ENCODE data around the gene SPTLC1. TPM values are rescaled to one million over a fixed set of nuclear protein-coding genes. Genes with fewer than 3 reads are reported as not detected.

Gene SPTLC1
- total and polyA plus RNA-seq, 4 donors = 22.7 to 52.2 (median 43.9) TPM

DNA sequence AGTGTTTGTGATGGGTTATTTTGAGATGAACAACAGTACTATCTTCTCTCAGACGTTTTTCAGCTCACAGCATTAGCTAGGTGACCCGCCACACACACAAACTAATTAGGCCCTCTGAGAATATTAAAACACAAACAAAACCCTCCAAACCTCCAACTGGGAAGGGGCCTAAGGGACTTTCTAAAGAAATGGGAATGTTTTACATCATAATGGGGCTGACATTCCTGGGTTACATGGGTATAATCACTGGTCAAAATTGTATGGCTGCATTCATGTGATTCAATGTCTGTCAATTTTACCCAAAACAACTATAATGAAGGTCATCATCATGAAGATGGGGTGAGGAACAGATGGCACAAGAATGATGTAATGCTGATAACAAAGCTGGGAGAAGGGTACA lies 59.6 kb downstream of the SPTLC1 start:
- Histone ChIP-seq H3K27me3 (ENCODE audit: control insufficient read depth in 1 of 2, insufficient read depth in 2 of 2, low read length in 1 of 2) (no peaks in the 10 kb centered on the region), H3K4me3 (ENCODE audit: low read length in 2 of 2) (no peak overlapping the region), H3K36me3 (ENCODE audit: control insufficient read depth in 1 of 2, insufficient read depth in 2 of 2, low read length in 1 of 2) (peaks cover 0 to 5% of the 10 kb centered on the region in 2 donors), H3K4me1 (ENCODE audit: control insufficient read depth in 1 of 2, insufficient read depth in 2 of 2, low read length in 2 of 2) (no peaks in the 10 kb centered on the region), H3K9me3 (ENCODE audit: control insufficient read depth, low read length) (no peaks in the 10 kb centered on the region), H3K27ac (ENCODE audit: low read depth in 1 of 2, low read length in 2 of 2) (no peak overlapping the region)
- intact Hi-C loops (cut with DNase I) = no loop called here
- WGBS, 2 donors = 67% methylated on average over 2 of the region's 2 CpGs
- no peak for ATAC-seq (ENCODE audit: low FRiP score)
- DNase-seq = no peak

DNA sequence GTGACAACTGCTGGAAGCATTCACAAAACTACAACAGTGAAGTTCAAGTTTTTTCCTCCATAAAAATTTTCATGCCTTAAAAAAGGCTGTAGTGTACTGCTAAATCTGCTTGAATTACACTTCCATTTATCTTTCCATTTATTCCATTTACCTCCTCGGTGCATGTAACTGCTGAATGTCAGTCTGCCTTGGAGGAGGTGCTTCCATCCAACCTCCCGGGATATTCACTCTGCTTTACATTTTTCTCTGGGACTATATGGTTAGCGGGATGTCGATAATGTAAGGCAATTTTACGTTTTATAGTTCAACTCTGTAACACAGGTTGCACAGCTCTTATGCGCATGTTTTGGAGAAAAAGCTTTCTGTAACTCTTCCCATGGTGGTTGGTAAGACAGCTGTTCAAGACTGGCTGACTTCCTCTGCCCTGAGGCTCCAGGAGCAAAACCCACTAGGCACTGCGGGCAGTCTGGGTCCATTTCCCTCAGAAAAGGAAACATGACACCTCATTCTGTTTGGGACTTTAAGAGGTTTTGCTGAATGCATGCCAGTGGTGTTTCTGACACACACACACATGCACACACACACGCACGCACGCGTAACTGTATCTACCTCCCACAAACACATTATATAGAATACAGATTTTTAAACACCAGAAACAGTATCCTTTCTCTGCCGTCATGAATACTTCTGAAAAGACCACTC lies 66.1 kb downstream of the SPTLC1 start:
- Histone ChIP-seq H3K9me3 (ENCODE audit: control insufficient read depth, low read length) (no peaks in the 10 kb centered on the region), H3K27me3 (ENCODE audit: control insufficient read depth in 1 of 2, insufficient read depth in 2 of 2, low read length in 1 of 2) (no peaks in the 10 kb centered on the region), H3K4me3 (ENCODE audit: low read length in 2 of 2) (no peak overlapping the region), H3K27ac (ENCODE audit: low read depth in 1 of 2, low read length in 2 of 2) (no peak overlapping the region), H3K36me3 (ENCODE audit: control insufficient read depth in 1 of 2, insufficient read depth in 2 of 2, low read length in 1 of 2) (peaks cover 10 to 15% of the 10 kb centered on the region in 2 donors), H3K4me1 (ENCODE audit: control insufficient read depth in 1 of 2, insufficient read depth in 2 of 2, low read length in 2 of 2) (no peaks in the 10 kb centered on the region)
- ATAC-seq (ENCODE audit: low FRiP score) (no peak), DNase-seq (no peak)
- intact Hi-C loops (cut with DNase I) = no loop called here
- WGBS, 2 donors = 85 to 89% methylated on average over 12 of the region's 12 CpGs

DNA sequence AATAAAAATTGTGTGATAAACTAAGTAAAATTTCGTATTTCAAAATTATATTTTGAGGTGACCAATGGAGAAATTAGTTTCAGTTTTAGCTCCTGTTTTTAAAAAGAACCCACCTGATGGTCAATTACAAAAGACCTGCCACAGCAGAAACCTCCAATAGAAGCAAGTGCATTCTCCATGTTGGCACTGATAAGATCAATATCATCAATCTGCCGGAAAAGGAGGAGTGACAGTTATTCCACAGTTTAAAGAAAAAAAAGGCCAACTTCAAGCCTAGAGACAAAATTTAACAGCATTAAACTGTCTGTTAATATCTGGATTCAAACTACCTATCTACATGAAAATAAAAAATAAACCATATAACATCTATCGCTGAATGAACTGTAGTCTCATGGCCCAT lies 67.7 kb downstream of the SPTLC1 start:
- Histone ChIP-seq H3K4me1 (ENCODE audit: control insufficient read depth in 1 of 2, insufficient read depth in 2 of 2, low read length in 2 of 2) (no peaks in the 10 kb centered on the region), H3K4me3 (ENCODE audit: low read length in 2 of 2) (no peak overlapping the region), H3K36me3 (ENCODE audit: control insufficient read depth in 1 of 2, insufficient read depth in 2 of 2, low read length in 1 of 2) (peaks cover 13 to 21% of the 10 kb centered on the region in 2 donors), H3K27me3 (ENCODE audit: control insufficient read depth in 1 of 2, insufficient read depth in 2 of 2, low read length in 1 of 2) (no peaks in the 10 kb centered on the region), H3K27ac (ENCODE audit: low read depth in 1 of 2, low read length in 2 of 2) (no peak overlapping the region), H3K9me3 (ENCODE audit: control insufficient read depth, low read length) (peaks cover 3% of the 10 kb centered on the region)
- intact Hi-C loops (cut with DNase I) = no loop called here
- 94 to 98% methylated on average over 3 of the region's 3 CpGs for WGBS, 2 donors
- DNase-seq (no peak), ATAC-seq (ENCODE audit: low FRiP score) (no peak)

DNA sequence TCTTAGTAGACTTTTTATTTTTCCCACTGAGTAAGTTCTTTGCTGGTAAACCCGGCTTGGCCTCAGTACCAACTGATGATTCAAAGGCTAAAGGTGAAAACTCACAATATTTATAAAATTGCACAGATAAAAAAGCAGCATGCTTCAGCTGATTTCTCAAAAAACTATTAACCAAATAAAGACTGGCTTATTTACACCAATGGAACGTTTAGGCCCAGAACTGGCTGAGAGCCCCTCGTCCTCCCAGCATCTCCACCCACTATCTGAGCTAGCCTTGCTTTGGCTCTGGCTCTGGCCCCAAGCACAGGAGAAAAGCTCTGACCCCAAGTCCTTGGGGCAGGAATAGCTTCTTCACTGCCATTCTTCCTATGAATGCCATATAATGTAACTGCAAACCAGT lies 68.5 kb downstream of the SPTLC1 start:
- Histone ChIP-seq H3K27me3 (ENCODE audit: control insufficient read depth in 1 of 2, insufficient read depth in 2 of 2, low read length in 1 of 2) (no peaks in the 10 kb centered on the region), H3K4me1 (ENCODE audit: control insufficient read depth in 1 of 2, insufficient read depth in 2 of 2, low read length in 2 of 2) (no peaks in the 10 kb centered on the region), H3K27ac (ENCODE audit: low read depth in 1 of 2, low read length in 2 of 2) (no peak overlapping the region), H3K36me3 (ENCODE audit: control insufficient read depth in 1 of 2, insufficient read depth in 2 of 2, low read length in 1 of 2) (peaks cover 13 to 21% of the 10 kb centered on the region in 2 donors), H3K4me3 (ENCODE audit: low read length in 2 of 2) (no peak overlapping the region), H3K9me3 (ENCODE audit: control insufficient read depth, low read length) (peaks cover 3% of the 10 kb centered on the region)
- WGBS, 2 donors = 80 to 84% methylated on average over 3 of the region's 3 CpGs
- ATAC-seq (ENCODE audit: low FRiP score) = no peak
- DNase-seq = no peak
- intact Hi-C loops (cut with DNase I) = no loop called here

DNA sequence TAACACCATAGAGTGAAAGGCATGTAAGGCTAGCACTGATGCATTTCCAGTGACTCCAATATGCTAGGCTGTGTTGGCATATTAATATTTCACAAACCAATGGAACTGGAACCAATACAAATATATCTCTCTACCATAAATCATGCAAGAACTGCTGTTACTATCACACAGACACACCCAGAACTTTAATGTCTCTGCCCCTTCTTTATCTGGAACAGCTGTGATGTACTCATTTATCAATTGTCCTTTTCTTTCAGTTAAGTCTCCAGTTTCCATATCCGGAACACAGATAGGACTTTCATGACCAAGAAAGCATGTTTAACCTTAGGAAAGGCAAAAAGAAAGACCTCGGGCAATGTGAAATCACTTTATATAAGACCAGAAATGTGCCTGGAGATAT lies 70.3 kb downstream of the SPTLC1 start:
- intact Hi-C loops (cut with DNase I) = no loop called here
- 95 to 97% methylated on average over 2 of the region's 2 CpGs for WGBS, 2 donors

DNA sequence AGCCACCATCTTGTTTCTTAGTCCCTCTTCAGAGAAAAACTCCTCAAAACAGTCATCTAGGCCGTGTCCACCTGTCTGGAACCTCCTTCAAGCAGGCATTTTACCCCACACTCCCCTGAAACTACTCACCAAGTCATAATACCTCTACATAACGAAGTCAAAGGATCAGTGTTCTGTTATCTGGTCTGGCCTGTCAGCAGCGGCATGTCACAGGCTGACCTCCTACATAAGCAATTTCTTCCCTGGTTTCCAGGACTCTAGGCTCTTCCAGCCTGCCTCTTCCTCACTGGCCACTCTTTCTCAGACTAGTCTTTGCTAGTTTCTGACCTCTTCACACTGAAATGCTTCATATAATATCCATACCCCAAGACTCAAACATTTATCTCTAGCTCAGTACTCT lies 72.2 kb downstream of the SPTLC1 start:
- Histone ChIP-seq H3K4me3 (ENCODE audit: low read length in 2 of 2) (no peak overlapping the region), H3K27me3 (ENCODE audit: control insufficient read depth in 1 of 2, insufficient read depth in 2 of 2, low read length in 1 of 2) (no peaks in the 10 kb centered on the region), H3K36me3 (ENCODE audit: control insufficient read depth in 1 of 2, insufficient read depth in 2 of 2, low read length in 1 of 2) (peaks cover 8 to 18% of the 10 kb centered on the region in 2 donors), H3K27ac (ENCODE audit: low read depth in 1 of 2, low read length in 2 of 2) (no peak overlapping the region), H3K4me1 (ENCODE audit: control insufficient read depth in 1 of 2, insufficient read depth in 2 of 2, low read length in 2 of 2) (no peaks in the 10 kb centered on the region), H3K9me3 (ENCODE audit: control insufficient read depth, low read length) (peaks cover 3% of the 10 kb centered on the region)
- intact Hi-C loops (cut with DNase I) = no loop called here
- ATAC-seq (ENCODE audit: low FRiP score) (no peak), DNase-seq (no peak)
- 96 to 97% methylated on average over 3 of the region's 3 CpGs for WGBS, 2 donors

More for the DNA sequence above, 70.3 kb downstream of the SPTLC1 start:
- Histone ChIP-seq H3K27me3 (ENCODE audit: control insufficient read depth in 1 of 2, insufficient read depth in 2 of 2, low read length in 1 of 2) (no peaks in the 10 kb centered on the region), H3K36me3 (ENCODE audit: control insufficient read depth in 1 of 2, insufficient read depth in 2 of 2, low read length in 1 of 2) (peaks cover 8 to 21% of the 10 kb centered on the region in 2 donors), H3K4me3 (ENCODE audit: low read length in 2 of 2) (no peak overlapping the region), H3K27ac (ENCODE audit: low read depth in 1 of 2, low read length in 2 of 2) (no peak overlapping the region), H3K4me1 (ENCODE audit: control insufficient read depth in 1 of 2, insufficient read depth in 2 of 2, low read length in 2 of 2) (no peaks in the 10 kb centered on the region), H3K9me3 (ENCODE audit: control insufficient read depth, low read length) (peaks cover 3% of the 10 kb centered on the region)
- ATAC-seq (ENCODE audit: low FRiP score) (no peak), DNase-seq (no peak)

DNA sequence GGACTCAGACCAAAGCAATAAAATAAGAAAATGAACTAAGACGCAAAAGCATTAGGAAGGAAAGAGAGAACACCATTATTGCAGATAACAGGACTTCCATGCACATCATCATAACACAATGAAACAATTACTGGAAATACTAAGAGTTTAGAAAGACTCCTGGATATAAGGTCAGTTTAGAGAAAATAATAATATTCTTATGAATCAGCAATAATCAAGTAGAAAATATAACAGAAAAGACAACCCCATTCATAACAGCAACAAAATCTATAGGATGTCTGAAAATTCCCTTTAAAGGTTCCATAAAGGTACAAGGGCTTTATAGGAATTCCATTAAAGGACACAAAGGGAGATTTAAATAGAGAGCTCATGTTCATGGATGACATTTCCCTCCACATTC lies 73.0 kb downstream of the SPTLC1 start:
- no peak overlapping the region for H3K27ac ChIP-seq (ENCODE audit: low read depth in 1 of 2, low read length in 2 of 2)
- ATAC-seq (ENCODE audit: low FRiP score) = no peak
- intact Hi-C loops (cut with DNase I) = no loop called here
- H3K4me1 ChIP-seq (ENCODE audit: control insufficient read depth in 1 of 2, insufficient read depth in 2 of 2, low read length in 2 of 2) = no peaks in the 10 kb centered on the region
- H3K9me3 ChIP-seq (ENCODE audit: control insufficient read depth, low read length) = peaks cover 3% of the 10 kb centered on the region
- H3K27me3 ChIP-seq (ENCODE audit: control insufficient read depth in 1 of 2, insufficient read depth in 2 of 2, low read length in 1 of 2) = no peaks in the 10 kb centered on the region
- H3K36me3 ChIP-seq (ENCODE audit: control insufficient read depth in 1 of 2, insufficient read depth in 2 of 2, low read length in 1 of 2) = peaks cover 8 to 19% of the 10 kb centered on the region in 2 donors
- no peak for DNase-seq
- 98 to 100% methylated on average over 1 of the region's 1 CpG for WGBS, 2 donors
- H3K4me3 ChIP-seq (ENCODE audit: low read length in 2 of 2) = no peak overlapping the region

DNA sequence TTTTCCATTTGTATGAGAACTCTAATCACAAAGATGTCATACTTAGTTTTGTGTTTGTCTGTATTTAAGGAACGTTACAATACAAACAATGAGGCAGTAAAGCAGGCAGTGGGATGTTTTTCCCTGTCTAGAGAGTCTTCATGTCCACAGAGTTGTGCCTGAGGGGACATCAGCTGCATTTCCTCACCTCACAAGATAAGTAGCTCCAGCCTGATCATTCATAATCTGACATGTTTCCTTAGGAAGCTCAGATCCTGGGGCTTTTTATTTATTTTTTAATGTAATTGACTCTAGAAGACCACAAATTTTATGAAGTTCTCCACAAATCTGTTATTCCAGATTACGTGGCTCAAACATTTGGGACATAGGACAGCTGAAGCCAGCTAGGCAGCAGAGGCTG lies 78.5 kb downstream of the SPTLC1 start:
- no peak overlapping the region for H3K4me3 ChIP-seq (ENCODE audit: low read length in 2 of 2)
- 84 to 88% methylated on average over 2 of the region's 2 CpGs for WGBS, 2 donors
- ATAC-seq (ENCODE audit: low FRiP score) (no peak), DNase-seq (no peak)
- H3K36me3 ChIP-seq (ENCODE audit: control insufficient read depth in 1 of 2, insufficient read depth in 2 of 2, low read length in 1 of 2) = peaks cover 3 to 19% of the 10 kb centered on the region in 2 donors
- intact Hi-C loops (cut with DNase I) = no loop called here
- no peaks in the 10 kb centered on the region for H3K27me3 ChIP-seq (ENCODE audit: control insufficient read depth in 1 of 2, insufficient read depth in 2 of 2, low read length in 1 of 2)
- H3K4me1 ChIP-seq (ENCODE audit: control insufficient read depth in 1 of 2, insufficient read depth in 2 of 2, low read length in 2 of 2) = no peaks in the 10 kb centered on the region
- H3K9me3 ChIP-seq (ENCODE audit: control insufficient read depth, low read length) = no peaks in the 10 kb centered on the region
- H3K27ac ChIP-seq (ENCODE audit: low read depth in 1 of 2, low read length in 2 of 2) = no peak overlapping the region

DNA sequence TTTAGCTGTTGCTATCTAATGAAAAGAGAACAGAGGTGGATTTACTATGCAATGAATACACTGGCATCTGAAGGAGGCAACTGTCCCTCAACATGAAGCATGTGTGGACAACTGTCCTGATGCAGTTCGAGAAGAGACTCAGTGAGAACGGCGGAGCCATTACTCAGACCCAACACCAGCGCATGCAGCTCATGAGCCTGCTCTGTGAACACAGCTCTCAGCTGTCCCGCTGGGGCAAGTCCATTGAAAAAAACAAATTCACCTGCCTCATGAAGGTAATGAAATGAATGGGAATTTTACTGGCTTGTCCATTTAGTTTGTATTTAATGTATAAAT lies 78.8 kb downstream of the SPTLC1 start:
- DNase-seq = no peak
- Histone ChIP-seq H3K36me3 (ENCODE audit: control insufficient read depth in 1 of 2, insufficient read depth in 2 of 2, low read length in 1 of 2) (peaks cover 3 to 19% of the 10 kb centered on the region in 2 donors), H3K4me1 (ENCODE audit: control insufficient read depth in 1 of 2, insufficient read depth in 2 of 2, low read length in 2 of 2) (no peaks in the 10 kb centered on the region), H3K27ac (ENCODE audit: low read depth in 1 of 2, low read length in 2 of 2) (no peak overlapping the region), H3K9me3 (ENCODE audit: control insufficient read depth, low read length) (no peaks in the 10 kb centered on the region), H3K4me3 (ENCODE audit: low read length in 2 of 2) (no peak overlapping the region), H3K27me3 (ENCODE audit: control insufficient read depth in 1 of 2, insufficient read depth in 2 of 2, low read length in 1 of 2) (no peaks in the 10 kb centered on the region)
- intact Hi-C loops (cut with DNase I) = no loop called here
- WGBS, 2 donors = 91 to 92% methylated on average over 5 of the region's 5 CpGs
- ATAC-seq (ENCODE audit: low FRiP score) = no peak

Measured in aorta (tissue), 5 donors.